Measurements from ENCODE around the gene CCDC69.
"Not testable (repeated sequence)": the region's sequence is repeated elsewhere in the genome, so short reads cannot be mapped to it uniquely, and the experiment has no call there.

The CCDC69 gene, protein sequence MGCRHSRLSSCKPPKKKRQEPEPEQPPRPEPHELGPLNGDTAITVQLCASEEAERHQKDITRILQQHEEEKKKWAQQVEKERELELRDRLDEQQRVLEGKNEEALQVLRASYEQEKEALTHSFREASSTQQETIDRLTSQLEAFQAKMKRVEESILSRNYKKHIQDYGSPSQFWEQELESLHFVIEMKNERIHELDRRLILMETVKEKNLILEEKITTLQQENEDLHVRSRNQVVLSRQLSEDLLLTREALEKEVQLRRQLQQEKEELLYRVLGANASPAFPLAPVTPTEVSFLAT

DNA sequence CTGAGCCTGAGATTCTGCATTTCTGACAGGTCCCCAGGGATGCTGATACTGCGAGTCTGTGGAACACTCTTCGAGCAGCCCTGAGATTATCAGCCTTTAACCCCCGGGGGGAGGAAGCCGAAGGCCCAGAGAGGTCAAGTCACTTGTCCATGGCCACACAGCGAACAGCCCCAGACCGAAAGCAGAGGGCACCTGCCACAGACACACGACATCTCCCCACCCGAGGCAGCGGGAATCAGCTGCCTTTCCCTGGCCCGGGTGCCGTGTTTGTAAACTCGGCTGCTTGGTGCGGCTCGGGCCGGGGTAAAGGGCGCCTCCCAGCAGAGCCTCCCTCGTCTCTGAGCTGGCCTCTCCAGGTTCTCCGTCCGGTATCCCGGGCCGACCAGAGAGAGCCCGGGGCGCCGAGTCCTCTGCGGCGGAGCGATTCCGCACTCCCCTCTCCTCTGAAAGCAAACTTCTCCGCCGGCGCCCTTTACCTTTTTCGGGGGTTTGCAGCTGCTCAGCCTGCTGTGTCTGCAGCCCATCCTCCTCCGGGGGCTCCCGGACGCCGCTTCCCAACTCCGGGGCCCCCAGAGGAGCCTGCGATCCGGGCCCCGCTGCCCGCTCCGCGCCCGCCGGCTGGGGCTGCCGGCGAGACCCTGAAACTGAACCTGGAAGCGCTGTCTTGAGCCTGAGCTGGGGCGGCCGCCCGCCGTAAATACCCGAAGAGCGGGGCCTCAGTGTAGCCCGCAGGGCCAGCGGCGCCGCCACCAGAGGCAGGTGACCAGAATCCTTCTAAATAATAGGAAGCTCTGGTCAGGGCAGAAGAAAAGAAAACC lies at the start of gene CCDC69:
Gene CCDC69, minus strand, starts transcription at position 646 of the 818 bp plus-strand sequence. Its CDS starts 122 bp downstream, at position 524.
- peak; percentile 57 for DNase-seq (ENCODE audit: low read depth)

DNA sequence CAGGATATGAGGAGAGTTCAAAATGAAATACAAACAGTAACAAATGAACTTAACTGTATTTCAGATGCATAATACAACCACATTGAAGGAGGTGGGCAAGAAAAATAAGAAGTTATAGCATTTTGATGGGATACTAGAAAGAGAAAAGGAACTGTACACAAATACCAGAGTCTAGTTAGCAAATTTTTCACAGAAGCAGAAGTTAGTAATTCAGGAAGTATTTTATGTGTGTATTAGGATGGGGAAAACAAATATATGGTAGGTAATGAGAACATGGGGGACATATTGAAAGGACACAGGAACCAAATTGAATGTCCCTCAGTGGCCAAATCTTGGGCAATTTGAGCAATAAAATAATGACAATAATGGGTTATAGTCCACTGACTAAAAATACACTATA lies 47.4 kb upstream of the CCDC69 start:
- DNase-seq (ENCODE audit: low read depth), result no peak

DNA sequence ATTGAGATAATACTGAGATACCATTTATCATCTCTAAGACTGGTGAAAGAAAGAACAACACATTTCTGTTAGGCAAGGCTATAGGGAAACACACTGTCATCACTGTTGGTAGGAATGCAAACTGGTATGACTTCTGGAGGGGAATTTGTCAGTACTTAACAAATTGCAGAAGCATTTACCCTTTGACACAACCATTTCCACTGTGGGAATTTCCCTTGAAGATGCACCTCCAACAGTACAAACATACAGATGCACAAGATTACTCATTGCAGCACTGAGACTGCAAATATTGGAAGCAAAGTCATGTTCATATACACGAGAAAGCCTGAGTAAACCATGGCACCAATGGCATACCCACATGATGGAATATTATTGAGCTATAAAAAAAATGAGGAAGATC lies 46.7 kb upstream of the CCDC69 start:
- DNase-seq (ENCODE audit: low read depth), result no peak

DNA sequence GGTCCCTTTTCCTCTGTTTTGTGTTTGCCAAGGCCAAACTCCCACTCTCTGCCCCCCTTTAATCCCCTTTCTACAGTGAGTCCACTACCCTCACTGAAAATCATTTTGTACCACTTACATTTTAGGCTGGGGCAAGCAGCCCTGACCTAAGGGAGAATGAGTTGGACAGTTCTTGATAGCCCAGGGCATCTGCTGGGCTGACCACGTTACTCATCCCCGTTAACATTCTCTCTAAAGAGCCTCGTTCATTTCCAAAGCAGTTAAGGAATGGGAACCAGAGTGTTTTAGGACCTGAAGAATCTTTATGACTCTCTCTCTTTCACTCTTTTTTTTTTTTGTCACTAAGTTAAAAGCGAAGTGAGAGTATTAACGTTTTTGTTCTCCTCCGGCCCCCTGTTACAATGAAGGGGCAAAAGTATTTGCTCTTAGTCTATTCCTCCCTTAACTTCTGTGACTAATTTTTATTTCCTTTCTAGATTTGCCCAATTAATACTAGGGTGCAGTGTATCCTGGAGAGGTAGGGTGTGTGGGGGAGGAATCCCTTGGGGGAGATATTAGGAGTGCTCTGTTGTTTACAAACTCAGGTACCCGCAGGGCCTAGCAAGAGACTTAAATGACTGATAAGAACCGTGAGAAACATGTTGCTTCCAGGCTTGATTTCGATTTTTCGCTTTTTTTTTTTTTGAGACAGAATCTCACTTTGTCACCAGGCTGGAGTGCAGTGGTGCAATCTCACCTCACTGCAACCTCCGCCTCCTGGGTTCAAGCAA lies 43.8 kb upstream of the CCDC69 start:
- no peak for DNase-seq (ENCODE audit: low read depth)

DNA sequence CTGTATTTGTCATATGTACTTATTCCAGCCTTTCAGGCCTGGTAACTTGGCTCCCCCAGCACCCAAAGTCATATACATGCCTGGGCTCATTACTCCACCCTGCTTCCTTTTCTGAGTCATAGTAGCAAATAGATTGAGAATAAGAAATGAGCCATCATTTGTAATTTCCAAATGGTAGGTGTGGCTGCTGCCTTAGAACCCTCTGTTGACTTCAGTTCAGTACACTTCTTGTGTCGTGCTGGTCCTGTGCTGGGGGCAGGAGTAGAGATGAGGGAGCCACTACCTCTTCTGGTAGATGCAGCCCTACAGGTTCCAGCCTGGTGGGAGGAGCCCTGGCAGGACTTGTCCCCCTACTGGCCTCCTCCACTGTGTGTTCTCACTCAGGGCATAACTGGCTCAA lies 40.2 kb upstream of the CCDC69 start:
- peak; percentile 11 for DNase-seq (ENCODE audit: low read depth)

DNA sequence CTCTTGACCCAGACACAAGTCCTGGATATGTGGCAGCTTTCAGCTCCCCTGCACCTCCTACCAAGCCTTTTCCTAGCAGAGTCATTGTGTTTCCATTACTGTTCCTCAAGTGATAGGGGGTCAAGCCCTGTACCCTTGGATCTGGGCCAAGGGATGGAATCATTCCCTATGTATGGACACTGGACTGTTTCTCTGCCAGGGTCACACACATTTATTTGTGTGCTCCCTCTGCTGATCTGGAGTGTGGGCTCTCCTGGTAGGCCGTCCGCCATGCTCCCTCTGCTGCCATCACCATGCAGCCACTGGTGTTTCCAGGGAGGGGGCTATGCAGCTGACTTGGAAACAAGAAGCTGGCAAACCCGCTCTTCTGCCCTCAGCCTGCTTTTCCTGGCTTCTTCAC lies 38.6 kb upstream of the CCDC69 start:
- DNase-seq (ENCODE audit: low read depth), result no peak

DNA sequence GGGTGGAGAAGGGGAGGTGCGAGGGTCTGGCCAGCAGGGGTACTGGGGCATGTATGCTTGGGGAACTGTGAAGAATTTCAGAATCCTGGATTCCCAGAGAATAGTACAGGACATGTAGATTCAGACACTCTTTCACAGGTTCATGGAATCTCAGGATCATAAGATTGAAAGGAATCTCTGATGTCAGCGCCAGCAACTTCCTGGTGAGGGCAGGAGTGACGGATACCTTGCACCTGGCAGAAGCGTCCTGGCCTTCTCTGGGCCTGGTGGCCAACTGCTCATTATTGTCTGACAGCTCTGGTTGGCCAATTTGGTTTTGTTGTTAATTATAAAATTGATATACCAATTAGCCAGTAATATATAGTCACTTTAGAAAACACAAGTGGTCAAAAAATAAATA lies 36.0 kb upstream of the CCDC69 start:
- no peak for DNase-seq (ENCODE audit: low read depth)

DNA sequence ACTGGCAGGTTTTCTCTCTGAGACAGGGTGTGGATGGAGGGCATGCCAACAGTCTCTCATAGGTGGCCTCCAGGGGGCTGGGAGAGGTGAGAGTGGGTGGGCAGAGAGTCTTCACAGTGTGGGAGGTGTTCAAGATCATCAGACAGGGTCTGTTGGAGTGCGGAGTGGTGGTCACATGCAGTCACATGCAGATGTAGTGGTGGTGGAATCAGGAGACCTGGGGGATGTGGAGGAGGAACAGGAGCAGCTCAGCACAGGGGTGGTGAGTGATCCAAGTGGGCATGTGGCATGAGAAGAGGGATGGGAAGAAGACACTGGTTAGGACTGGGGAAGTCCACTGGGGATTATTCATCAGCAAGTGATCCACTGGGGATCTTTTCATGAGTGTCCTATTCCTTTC lies 34.9 kb upstream of the CCDC69 start:
- no peak for DNase-seq (ENCODE audit: low read depth)

DNA sequence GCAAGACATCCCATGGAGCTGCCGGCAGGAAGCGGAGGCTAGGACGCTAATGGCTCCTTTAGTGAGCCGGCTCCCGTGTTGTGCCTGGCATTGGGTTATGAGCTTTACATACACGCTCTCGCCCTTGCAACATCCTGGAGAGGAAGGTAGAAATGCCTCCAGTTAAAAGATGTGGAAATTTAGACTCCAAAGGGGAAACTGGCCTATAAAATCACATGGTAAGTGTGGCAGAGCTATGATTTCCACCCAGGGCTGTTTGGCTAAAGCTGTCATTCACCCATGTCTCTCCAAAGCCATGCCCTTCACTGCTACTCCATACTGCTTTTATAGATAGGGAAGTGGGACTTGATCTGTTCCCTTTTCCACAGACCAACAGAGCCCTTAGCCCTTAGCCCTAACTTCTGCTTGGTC lies 34.3 kb upstream of the CCDC69 start:
- DNase-seq (ENCODE audit: low read depth), result no peak

DNA sequence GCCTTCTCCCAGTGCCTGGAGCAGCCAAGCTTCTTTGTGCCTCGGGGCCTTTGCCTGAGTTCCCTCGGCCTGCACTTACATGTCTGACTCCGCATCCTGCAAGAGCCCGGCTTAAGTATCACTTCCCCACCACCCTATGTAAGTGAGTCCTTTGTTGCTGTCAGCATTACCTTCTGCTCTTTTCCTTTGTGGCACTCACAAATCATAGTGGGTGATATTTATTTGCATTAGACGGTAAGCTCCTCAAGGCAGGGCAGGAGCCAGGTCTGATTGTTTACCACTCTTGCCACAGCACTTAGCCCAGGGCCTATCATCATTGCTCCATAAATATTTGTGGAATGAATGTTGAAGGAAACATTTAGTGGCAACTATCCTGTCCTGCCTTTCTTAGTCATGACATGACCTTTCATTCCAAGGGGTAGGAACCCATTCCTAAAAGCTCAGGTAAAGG lies 33.9 kb upstream of the CCDC69 start:
- DNase-seq (ENCODE audit: low read depth), result no peak

DNA sequence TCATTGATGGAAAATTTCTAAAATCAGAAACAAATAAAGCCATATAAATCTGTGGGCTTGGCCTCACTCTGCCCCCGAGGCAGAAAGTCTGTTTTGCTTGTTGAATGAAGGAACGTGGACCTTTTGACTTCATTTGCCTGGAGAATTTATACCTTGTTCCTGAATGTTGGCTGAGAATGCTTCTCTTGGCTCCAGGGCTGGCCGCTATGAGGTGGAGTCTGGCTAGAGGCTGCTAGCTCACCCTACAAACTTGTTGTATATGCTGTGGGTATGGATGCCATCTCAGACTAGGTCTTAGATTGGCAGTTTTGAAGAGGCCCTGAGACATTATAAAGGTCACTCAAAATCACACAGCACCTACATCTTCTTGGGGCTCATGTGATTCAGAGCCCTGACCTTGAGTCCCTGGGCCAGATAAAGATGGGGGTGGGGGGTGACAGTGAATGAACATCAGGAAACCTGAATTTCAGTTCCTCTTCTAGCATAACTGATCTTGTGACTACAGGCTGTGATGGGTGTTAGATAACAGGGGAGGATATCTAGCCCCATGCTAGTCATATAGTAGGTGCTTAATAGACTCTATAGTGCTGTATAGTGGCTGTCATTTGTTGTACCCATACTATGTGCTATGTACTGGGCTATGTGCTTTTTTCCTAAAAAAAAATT lies 31.9 kb upstream of the CCDC69 start:
- DNase-seq (ENCODE audit: low read depth), result no peak

DNA sequence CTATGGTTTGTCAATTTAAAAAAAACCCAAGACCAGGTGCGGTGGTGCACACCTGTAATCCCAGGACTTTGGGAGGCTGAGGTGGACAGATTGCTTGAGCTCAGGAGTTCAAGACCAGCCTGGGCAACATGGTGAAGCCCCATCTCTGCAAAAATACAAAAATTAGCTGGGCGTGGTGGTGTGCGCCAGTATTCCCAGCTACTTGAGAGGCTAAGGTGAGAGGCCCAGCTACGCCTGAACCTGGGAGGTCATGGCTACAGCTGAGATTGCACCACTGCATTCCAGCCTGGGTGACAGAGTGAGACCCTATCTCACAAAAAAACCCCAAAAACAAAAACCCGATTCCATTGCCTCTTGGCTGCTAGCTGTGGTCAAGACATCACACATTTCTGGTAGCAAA lies 31.1 kb upstream of the CCDC69 start:
- DNase-seq (ENCODE audit: low read depth), result not testable (repeated sequence)

DNA sequence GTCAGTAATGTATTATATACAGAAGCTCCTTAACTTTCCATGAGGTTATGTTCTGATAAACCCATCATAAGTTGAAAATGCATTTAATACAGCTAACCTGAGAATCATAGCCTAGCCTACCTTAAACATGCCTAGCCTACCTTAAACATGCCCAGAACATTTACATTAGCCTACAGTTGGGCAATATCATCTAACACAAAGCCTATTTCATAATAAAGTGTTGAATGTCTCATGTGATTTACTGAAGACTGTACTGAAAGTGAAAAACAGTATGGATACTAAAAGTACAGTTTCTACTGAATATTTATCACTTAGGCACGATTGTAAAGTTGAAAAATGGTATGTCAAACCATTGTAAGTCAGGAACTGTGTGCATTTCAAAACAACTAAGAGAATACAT lies 30.7 kb upstream of the CCDC69 start:
- DNase-seq (ENCODE audit: low read depth), result no peak

DNA sequence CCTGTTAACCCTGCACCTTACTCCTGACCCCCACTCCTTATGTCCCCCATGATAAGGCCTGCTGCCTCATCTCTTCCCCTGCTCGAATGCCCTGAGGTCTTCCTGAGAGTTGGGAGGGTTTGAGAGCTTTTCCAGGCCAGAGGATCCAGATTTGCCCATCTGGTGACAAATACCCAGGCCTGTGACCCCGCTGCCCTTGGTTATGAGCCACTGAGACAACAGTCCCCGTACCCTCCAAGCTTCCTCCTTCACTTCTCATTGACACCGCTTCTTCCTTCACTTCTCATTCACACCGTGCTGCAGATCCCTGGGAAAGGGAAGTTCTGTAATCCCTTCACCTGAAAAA lies 29.7 kb upstream of the CCDC69 start:
- DNase-seq (ENCODE audit: low read depth), result no peak

DNA sequence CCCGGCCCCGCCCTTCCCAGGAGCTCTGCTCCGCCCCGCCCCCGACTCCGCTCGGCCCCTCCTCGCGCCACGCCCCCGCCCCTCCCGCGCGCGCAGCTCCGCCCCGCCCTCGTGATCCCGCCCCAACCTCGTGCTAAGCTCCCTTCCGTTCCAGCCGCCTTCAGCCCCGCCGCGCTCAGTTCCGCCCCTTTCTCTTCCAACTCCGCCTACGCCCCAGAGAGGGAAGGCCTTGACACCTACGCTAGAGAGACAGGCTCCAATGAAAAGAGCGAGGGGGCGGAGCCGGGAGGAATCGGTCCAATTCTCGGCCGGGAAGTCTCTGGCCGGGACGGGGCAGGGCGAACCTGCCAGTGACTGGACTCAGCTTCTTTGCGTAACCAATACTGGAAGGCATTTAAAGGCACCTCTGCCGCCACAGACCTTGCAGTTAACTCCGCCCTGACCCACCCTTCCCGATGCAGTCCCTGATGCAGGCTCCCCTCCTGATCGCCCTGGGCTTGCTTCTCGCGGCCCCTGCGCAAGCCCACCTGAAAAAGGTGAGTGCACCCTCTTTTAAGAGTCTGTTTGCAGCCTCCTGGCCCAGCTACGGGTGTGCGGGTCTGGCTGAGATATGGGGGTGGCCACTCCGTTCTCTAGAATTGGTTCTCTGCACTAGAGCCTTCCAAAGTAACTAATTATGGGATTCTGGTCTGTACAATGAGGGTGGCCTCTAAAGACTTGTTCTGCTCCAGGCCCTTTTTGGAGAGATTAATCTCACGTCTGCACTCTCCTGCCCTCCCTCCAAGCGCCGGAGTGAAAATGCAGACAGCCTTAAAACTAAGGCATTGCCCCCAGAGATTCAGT lies 29.1 kb upstream of the CCDC69 start, which contains the start of gene GM2A:
Gene GM2A, plus strand, starts transcription at position 424 of the 843 bp plus-strand sequence. Its CDS starts 32 bp downstream, at position 456.
- peak; percentile 96 for DNase-seq (ENCODE audit: low read depth)

DNA sequence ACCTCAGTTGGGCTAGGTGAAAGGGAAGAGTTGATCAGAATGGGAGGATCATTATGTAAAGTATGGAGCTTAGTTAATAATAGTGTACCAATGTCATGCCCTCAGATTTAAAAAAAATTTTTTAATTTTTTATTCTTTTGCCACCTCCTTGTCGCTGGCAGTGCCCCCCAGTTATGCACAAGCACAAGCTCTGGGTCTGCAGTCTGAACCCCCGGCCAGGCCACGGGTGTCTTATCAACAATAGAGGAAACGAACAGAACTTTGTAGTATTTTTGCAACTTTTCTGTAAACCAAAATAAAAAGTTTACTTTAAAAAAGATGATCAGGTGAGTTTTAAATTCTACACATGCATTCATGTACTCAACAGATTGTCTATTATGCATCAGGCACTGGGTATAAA lies 27.7 kb upstream of the CCDC69 start:
- DNase-seq (ENCODE audit: low read depth), result no peak

DNA sequence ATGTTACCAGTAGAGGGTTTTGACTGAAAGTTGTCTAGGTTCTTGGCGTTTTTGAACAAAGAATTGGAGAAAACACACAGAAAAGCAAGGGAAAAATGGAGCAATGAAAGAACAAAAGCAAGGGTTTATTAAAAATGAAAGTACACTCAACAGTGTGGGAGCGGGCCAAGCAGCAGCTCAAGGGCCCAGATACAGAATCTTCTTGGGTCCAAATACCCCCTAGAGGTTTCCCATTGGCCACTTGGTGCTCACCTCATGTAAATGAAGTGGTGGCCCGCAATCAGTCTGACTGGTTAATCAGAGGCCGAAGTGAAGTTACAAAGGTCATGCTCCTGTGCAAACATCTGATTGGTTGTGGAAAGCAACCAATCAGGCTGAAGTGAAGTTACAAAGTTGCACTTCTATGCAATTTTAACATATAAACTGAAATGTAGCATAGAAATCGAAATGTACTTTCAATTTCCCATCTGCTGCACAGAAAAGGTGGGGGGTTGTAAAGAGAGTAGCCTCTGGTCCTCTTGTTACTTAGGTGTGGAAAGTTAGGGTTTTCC lies 27.2 kb upstream of the CCDC69 start:
- peak; percentile 21 for DNase-seq (ENCODE audit: low read depth)

DNA sequence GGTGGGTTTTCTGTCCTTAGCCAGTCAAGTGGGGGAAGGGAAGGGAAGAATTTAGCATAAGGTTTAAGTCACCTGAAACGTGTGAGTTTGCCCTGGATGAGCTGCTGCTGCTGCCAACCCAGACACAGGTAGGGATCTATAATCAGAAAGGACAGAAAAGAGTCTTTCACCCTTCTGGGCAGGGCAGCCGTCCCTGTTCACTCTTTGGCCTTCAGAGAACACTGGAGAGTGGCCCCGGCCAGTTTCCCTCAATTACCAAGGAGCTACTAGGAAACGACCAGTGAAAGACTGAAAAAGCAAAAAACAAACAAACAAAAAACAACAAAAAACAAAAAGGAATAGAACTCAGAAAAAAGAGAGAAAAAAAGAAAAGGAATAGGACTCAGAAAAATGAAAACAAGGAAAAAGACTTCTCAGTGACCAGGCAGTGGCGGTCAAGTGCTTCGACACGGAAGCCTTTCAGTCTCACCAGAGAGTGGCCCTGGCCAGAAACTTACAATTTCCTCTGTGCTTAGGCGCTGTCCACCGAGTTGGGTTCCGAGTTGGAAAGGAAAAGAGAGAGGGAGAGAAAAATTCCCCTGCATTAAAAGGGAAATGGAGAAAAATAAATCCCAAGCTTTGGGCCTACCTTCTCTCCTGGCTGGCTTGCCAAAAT lies 26.6 kb upstream of the CCDC69 start:
- DNase-seq (ENCODE audit: low read depth), result no peak

DNA sequence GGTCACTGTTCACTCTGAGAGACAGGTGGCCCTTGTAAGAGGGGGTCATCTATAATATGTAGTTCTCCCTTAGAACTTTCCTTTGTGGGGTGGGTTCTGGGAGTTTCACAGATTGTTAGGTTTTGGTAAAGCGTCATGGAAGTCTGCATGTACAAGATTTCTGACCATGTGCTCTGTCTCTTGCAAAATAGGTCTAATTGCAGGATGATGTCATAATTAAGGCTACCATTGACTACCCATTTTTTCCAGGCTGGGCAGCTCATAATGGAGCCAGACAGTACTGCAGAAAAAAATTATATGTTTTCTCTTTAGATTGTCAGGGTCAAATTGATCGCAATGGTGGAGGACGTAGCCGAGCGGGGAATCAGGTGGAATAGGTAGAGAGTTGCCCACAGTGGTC lies 25.4 kb upstream of the CCDC69 start:
- no peak for DNase-seq (ENCODE audit: low read depth)

DNA sequence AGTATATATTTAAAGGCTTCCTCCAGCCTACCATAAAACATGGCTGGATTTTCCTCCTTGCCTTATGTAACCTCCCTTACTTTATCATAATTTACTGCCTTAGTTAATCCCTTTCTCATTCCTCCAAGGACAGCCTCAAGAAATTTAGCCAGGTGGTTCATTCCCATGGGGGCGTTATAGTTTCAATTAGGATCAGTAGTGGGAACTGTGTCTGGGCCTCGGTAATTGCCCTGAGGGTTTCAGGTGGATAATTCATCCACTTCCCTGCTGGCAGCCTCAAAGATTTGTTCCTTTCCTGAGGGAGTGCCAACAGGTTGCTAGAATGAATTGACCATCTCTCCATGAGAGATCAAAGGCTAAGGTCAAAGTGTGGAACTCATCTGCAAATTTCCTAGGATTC lies 24.8 kb upstream of the CCDC69 start:
- DNase-seq (ENCODE audit: low read depth), result no peak

All from activated T-cell treated with anti-CD3 and anti-CD28 coated beads for 48 hours (primary cell).